Muscle layer of duodenum (tissue), 2 donors: ENCODE measurements around the gene CDH13.

Source experiments
- H3K27ac ChIP-seq: one replicate; pipeline ENCODE4 v1.7.0; 2013; ENCODE audit warnings: mild to moderate bottlenecking, low read length
- H3K27me3 ChIP-seq: one replicate; pipeline ENCODE4 v1.7.0; 2013; ENCODE audit warnings: low read depth, mild to moderate bottlenecking, control low read depth, low read length
- H3K36me3 ChIP-seq, 2 donors: one replicate each; pipeline ENCODE4 v1.7.0; 2013; ENCODE audit warnings: low read length in 2 of 2, control low read depth in 1 of 2, mild to moderate bottlenecking in 1 of 2; ENCODE audit not compliant: insufficient read depth in 2 of 2, control insufficient read depth in 1 of 2
- H3K4me1 ChIP-seq, 2 donors: one replicate each; pipeline ENCODE4 v1.7.0; 2013; ENCODE audit warnings: low read length in 2 of 2, mild to moderate bottlenecking in 2 of 2, control low read depth in 1 of 2, moderate library complexity in 1 of 2; ENCODE audit not compliant: insufficient read depth in 2 of 2, control insufficient read depth in 1 of 2
- H3K4me3 ChIP-seq, 2 donors: one replicate each; pipeline ENCODE4 v1.7.0; 2013; ENCODE audit warnings: low read length in 2 of 2, low read depth in 1 of 2, mild to moderate bottlenecking in 1 of 2
- H3K9me3 ChIP-seq, 2 donors: one replicate each; pipeline ENCODE4 v1.7.0; 2013; ENCODE audit warnings: low read length in 2 of 2, control low read depth in 1 of 2, mild to moderate bottlenecking in 1 of 2; ENCODE audit not compliant: control insufficient read depth in 1 of 2
- donor health status: healthy.

The CDH13 gene

GRCh38 chr16:83270061-83270460 lies 643.3 kb downstream of the CDH13 start:
- H3K4me3 ChIP-seq = no peak overlapping the region

GRCh38 chr16:83270640-83271039 lies 643.9 kb downstream of the CDH13 start:
- H3K4me1 ChIP-seq = no peaks in the 10 kb centered on the region
- no peak overlapping the region for H3K4me3 ChIP-seq

More at GRCh38 chr16:83270061-83270460, 643.3 kb downstream of the CDH13 start:
- Histone ChIP-seq H3K36me3 (no peaks in the 10 kb centered on the region), H3K9me3 (no peaks in the 10 kb centered on the region), H3K27ac (no peak overlapping the region), H3K27me3 (no peaks in the 10 kb centered on the region), H3K4me1 (no peaks in the 10 kb centered on the region)

GRCh38 chr16:83271123-83271522 lies 644.4 kb downstream of the CDH13 start:
- Histone ChIP-seq H3K27ac (no peak overlapping the region), H3K27me3 (no peaks in the 10 kb centered on the region), H3K9me3 (no peaks in the 10 kb centered on the region), H3K4me1 (no peaks in the 10 kb centered on the region), H3K4me3 (no peak overlapping the region), H3K36me3 (no peaks in the 10 kb centered on the region)

More at GRCh38 chr16:83270640-83271039, 643.9 kb downstream of the CDH13 start:
- Histone ChIP-seq H3K27me3 (no peaks in the 10 kb centered on the region), H3K9me3 (no peaks in the 10 kb centered on the region), H3K27ac (no peak overlapping the region), H3K36me3 (no peaks in the 10 kb centered on the region)

- no peak overlapping the region for H3K27ac ChIP-seq
- H3K4me1 ChIP-seq = no peaks in the 10 kb centered on the region
- H3K27me3 ChIP-seq = no peaks in the 10 kb centered on the region
- H3K9me3 ChIP-seq = no peaks in the 10 kb centered on the region
- H3K36me3 ChIP-seq = no peaks in the 10 kb centered on the region
- no peak overlapping the region for H3K4me3 ChIP-seq
Observed at GRCh38 chr16:83271970-83272575, 645.3 kb downstream of the CDH13 start.

GRCh38 chr16:83272843-83273242 lies 646.1 kb downstream of the CDH13 start:
- Histone ChIP-seq H3K27ac (no peak overlapping the region), H3K4me3 (no peak overlapping the region), H3K9me3 (no peaks in the 10 kb centered on the region), H3K27me3 (no peaks in the 10 kb centered on the region), H3K4me1 (no peaks in the 10 kb centered on the region), H3K36me3 (no peaks in the 10 kb centered on the region)

- H3K9me3 ChIP-seq = no peaks in the 10 kb centered on the region
- H3K27ac ChIP-seq = no peak overlapping the region
- no peaks in the 10 kb centered on the region for H3K27me3 ChIP-seq
- H3K4me3 ChIP-seq = no peak overlapping the region
- no peaks in the 10 kb centered on the region for H3K36me3 ChIP-seq
- no peaks in the 10 kb centered on the region for H3K4me1 ChIP-seq
Observed at GRCh38 chr16:83273504-83274173, 646.9 kb downstream of the CDH13 start.

GRCh38 chr16:83279251-83279650 lies 652.5 kb downstream of the CDH13 start:
- Histone ChIP-seq H3K27me3 (no peaks in the 10 kb centered on the region), H3K4me3 (no peak overlapping the region), H3K27ac (no peak overlapping the region), H3K4me1 (no peaks in the 10 kb centered on the region), H3K9me3 (no peaks in the 10 kb centered on the region), H3K36me3 (no peaks in the 10 kb centered on the region)

- no peaks in the 10 kb centered on the region for H3K9me3 ChIP-seq
- no peaks in the 10 kb centered on the region for H3K4me1 ChIP-seq
- no peaks in the 10 kb centered on the region for H3K27me3 ChIP-seq
- no peak overlapping the region for H3K27ac ChIP-seq
- H3K4me3 ChIP-seq = no peak overlapping the region
- H3K36me3 ChIP-seq = no peaks in the 10 kb centered on the region
Observed at GRCh38 chr16:83285921-83286320, 659.2 kb downstream of the CDH13 start.

GRCh38 chr16:83296505-83296904 lies 669.7 kb downstream of the CDH13 start:
- Histone ChIP-seq H3K9me3 (no peaks in the 10 kb centered on the region), H3K27ac (no peak overlapping the region), H3K27me3 (no peaks in the 10 kb centered on the region), H3K4me1 (no peaks in the 10 kb centered on the region), H3K4me3 (no peak overlapping the region), H3K36me3 (no peaks in the 10 kb centered on the region)

- Histone ChIP-seq H3K27ac (no peak overlapping the region), H3K4me1 (no peaks in the 10 kb centered on the region), H3K27me3 (no peaks in the 10 kb centered on the region), H3K4me3 (no peak overlapping the region), H3K9me3 (no peaks in the 10 kb centered on the region), H3K36me3 (no peaks in the 10 kb centered on the region)
Observed at GRCh38 chr16:83298541-83298940, 671.8 kb downstream of the CDH13 start.

GRCh38 chr16:83300326-83300725 lies 673.6 kb downstream of the CDH13 start:
- Histone ChIP-seq H3K36me3 (no peaks in the 10 kb centered on the region), H3K4me1 (no peaks in the 10 kb centered on the region), H3K4me3 (no peak overlapping the region), H3K9me3 (no peaks in the 10 kb centered on the region), H3K27ac (no peak overlapping the region), H3K27me3 (no peaks in the 10 kb centered on the region)

GRCh38 chr16:83301971-83302370 lies 675.2 kb downstream of the CDH13 start:
- Histone ChIP-seq H3K27ac (no peak overlapping the region), H3K36me3 (no peaks in the 10 kb centered on the region), H3K4me1 (no peaks in the 10 kb centered on the region), H3K27me3 (no peaks in the 10 kb centered on the region), H3K9me3 (no peaks in the 10 kb centered on the region), H3K4me3 (no peak overlapping the region)
